HL-60 (cell line): ENCODE measurements around the gene OGN.

Experiments used
- GABPA ChIP-seq: IDR thresholded peaks from 2 replicates; pipeline ENCODE4 v1.6.1; 2012; ENCODE audit warnings: low read depth
- POLR2AphosphoS5 ChIP-seq: IDR thresholded peaks from 2 replicates; pipeline ENCODE4 v1.6.1; 2012; ENCODE audit warnings: low read depth
- SPI1 ChIP-seq: IDR thresholded peaks from 2 replicates; pipeline ENCODE4 v1.6.1; 2012; ENCODE audit warnings: low read depth, mild to moderate bottlenecking, borderline replicate concordance
- TF ChIP-seq, protein P1 (sequence below): IDR thresholded peaks from one replicate; pipeline ENCODE4 v1.5.1; 2011; ENCODE audit warnings: low read length, control low read depth, inconsistent platforms; ENCODE audit not compliant: insufficient read depth
- TF ChIP-seq, protein P2 (sequence below): IDR thresholded peaks from 2 replicates; pipeline ENCODE4 v1.6.1; 2012; ENCODE audit warnings: low read depth; ENCODE audit not compliant: insufficient replicate concordance

DNA sequence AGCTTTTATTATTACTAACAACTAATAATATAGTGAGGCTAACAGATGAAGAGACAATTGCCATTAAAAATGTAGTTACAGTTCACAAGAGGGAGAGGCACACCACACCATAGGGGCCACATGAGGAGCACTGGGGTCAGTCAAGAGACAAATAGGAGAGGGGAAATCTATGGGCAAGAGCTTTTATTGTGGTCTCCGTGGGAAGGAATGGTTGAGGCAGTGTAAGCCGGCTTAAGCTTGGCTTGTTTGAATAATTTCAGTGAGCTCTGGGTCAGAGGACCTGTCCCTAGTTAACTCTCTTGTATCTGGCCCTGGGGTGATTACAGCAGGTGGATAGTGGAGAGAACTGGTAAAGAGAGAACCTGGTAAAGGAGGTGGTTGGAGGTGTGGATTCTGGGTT, 35.3 kb downstream of the OGN start:
- TF ChIP-seq, protein P1, sequence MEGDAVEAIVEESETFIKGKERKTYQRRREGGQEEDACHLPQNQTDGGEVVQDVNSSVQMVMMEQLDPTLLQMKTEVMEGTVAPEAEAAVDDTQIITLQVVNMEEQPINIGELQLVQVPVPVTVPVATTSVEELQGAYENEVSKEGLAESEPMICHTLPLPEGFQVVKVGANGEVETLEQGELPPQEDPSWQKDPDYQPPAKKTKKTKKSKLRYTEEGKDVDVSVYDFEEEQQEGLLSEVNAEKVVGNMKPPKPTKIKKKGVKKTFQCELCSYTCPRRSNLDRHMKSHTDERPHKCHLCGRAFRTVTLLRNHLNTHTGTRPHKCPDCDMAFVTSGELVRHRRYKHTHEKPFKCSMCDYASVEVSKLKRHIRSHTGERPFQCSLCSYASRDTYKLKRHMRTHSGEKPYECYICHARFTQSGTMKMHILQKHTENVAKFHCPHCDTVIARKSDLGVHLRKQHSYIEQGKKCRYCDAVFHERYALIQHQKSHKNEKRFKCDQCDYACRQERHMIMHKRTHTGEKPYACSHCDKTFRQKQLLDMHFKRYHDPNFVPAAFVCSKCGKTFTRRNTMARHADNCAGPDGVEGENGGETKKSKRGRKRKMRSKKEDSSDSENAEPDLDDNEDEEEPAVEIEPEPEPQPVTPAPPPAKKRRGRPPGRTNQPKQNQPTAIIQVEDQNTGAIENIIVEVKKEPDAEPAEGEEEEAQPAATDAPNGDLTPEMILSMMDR: no peak
- TF ChIP-seq POLR2AphosphoS5 (no peak), GABPA (no peak), SPI1 (no peak)
- TF ChIP-seq, protein P2, sequence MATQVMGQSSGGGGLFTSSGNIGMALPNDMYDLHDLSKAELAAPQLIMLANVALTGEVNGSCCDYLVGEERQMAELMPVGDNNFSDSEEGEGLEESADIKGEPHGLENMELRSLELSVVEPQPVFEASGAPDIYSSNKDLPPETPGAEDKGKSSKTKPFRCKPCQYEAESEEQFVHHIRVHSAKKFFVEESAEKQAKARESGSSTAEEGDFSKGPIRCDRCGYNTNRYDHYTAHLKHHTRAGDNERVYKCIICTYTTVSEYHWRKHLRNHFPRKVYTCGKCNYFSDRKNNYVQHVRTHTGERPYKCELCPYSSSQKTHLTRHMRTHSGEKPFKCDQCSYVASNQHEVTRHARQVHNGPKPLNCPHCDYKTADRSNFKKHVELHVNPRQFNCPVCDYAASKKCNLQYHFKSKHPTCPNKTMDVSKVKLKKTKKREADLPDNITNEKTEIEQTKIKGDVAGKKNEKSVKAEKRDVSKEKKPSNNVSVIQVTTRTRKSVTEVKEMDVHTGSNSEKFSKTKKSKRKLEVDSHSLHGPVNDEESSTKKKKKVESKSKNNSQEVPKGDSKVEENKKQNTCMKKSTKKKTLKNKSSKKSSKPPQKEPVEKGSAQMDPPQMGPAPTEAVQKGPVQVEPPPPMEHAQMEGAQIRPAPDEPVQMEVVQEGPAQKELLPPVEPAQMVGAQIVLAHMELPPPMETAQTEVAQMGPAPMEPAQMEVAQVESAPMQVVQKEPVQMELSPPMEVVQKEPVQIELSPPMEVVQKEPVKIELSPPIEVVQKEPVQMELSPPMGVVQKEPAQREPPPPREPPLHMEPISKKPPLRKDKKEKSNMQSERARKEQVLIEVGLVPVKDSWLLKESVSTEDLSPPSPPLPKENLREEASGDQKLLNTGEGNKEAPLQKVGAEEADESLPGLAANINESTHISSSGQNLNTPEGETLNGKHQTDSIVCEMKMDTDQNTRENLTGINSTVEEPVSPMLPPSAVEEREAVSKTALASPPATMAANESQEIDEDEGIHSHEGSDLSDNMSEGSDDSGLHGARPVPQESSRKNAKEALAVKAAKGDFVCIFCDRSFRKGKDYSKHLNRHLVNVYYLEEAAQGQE: no peak
